Aorta (tissue), 5 donors: Measurements from ENCODE around the gene NETO1. TPM values are rescaled to one million over a fixed set of nuclear protein-coding genes. Genes with fewer than 3 reads are reported as not detected.

Experiments
- ATAC-seq: fragments of 200-7000 bp; cut with Tn5 transposase; one replicate; pipeline ENCODE4 v1.9.1; 2022; ENCODE audit warnings: moderate library complexity; ENCODE audit not compliant: low FRiP score
- DNase-seq, 2 donors: peaks; one replicate each; pipeline ENCODE4 v3.0.0-alpha.2; 2020
- H3K27ac ChIP-seq, 2 donors: one replicate each; pipeline ENCODE4 v1.5.1; 2013; ENCODE audit warnings: low read length in 2 of 2, mild to moderate bottlenecking in 2 of 2, moderate library complexity in 2 of 2, control low read depth in 1 of 2, inconsistent platforms in 1 of 2, low read depth in 1 of 2
- H3K27me3 ChIP-seq, 2 donors: one replicate each; pipeline ENCODE4 v1.6.1; 2013; ENCODE audit warnings: control low read depth in 1 of 2, low read length in 1 of 2, mild to moderate bottlenecking in 1 of 2, moderate library complexity in 1 of 2; ENCODE audit not compliant: insufficient read depth in 2 of 2, control insufficient read depth in 1 of 2
- H3K36me3 ChIP-seq, 2 donors: one replicate each; pipeline ENCODE4 v1.6.1; 2013; ENCODE audit warnings: control low read depth in 1 of 2, low read length in 1 of 2, mild to moderate bottlenecking in 1 of 2; ENCODE audit not compliant: insufficient read depth in 2 of 2, control insufficient read depth in 1 of 2
- H3K4me1 ChIP-seq, 2 donors: one replicate each; pipeline ENCODE4 v1.6.1; 2013; ENCODE audit warnings: low read length in 2 of 2, control low read depth in 1 of 2, mild to moderate bottlenecking in 1 of 2, moderate library complexity in 1 of 2; ENCODE audit not compliant: insufficient read depth in 2 of 2, control insufficient read depth in 1 of 2
- H3K4me3 ChIP-seq, 2 donors: one replicate each; pipeline ENCODE4 v1.5.1; 2013; ENCODE audit warnings: low read length in 2 of 2, control low read depth in 1 of 2, mild to moderate bottlenecking in 1 of 2
- H3K9me3 ChIP-seq: one replicate; pipeline ENCODE4 v1.6.1; 2013; ENCODE audit warnings: mild to moderate bottlenecking, low read length; ENCODE audit not compliant: control insufficient read depth
- WGBS, 2 donors: extraction: QIAGEN DNeasy Blood & Tissue Kit; methylation state at CpG; one replicate each; pipeline ENCODE4 v1.1.7; 2013; 5-methylcytosine and 5-hydroxymethylcytosine counted together
- intact Hi-C, 2 donors: fragments of 100-400 bp; cut with DNase I; formaldehyde crosslinking; loops; one replicate each; pipeline versions ENCODE4 v1.14.2 to v1.15.0; 2022
- polyA plus RNA-seq, 2 donors: library from polyadenylated mRNA; stranded (reverse); fragments of 200-250 nt; gene quantifications; one replicate each; pipeline ENCODE4 v1.2.3, GENCODE V29; 2013
- total RNA-seq, 2 donors: library from RNA; stranded (reverse); fragmentation: NEBNext Ultra II Directional; extraction: Animal tissue kit (Norgen Biotek cat#: 25700); gene quantifications; one replicate each; pipeline ENCODE4 v1.2.1, GENCODE V29; 2021
- donor health status: healthy with polysubstance abuse.
- donor health status: Bipolar disorder and iron deficiency.
- donor health status: DM: no; HTN: no; CAD: no.
- donor health status: DM: no; HTN: no; CAD: no.
- donor health status: DM: yes; HTN: yes; CAD: no.

The NETO1 gene
- total and polyA plus RNA-seq, 4 donors = 3.8 TPM; not detected in 3

DNA sequence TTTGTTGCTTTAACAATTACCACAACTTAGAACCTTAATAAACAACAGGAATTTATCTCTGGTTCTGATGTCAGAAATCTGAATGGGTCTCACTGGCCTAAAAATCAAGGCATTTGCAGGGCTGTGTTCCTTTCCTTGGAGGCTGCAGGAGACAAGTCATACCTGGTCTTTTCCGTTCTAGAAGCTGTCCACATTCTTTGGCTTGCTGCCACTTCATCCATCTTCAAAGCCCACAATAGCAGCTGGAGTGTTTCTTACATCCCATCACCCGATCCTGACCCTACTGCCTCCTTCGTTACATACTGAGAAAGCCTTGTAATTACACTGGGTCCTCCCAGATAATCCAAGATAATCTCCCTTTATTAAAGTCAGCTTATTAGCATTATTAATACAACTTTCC, 18.1 kb downstream of the NETO1 start:
- no peak overlapping the region for H3K4me3 ChIP-seq
- peaks cover 1% of the 10 kb centered on the region for H3K9me3 ChIP-seq
- WGBS, 2 donors = 57 to 60% methylated on average over 3 of the region's 3 CpGs
- no peaks in the 10 kb centered on the region for H3K4me1 ChIP-seq
- no peak overlapping the region for H3K27ac ChIP-seq
- ATAC-seq = no peak
- intact Hi-C loops = no loop called here
- H3K36me3 ChIP-seq = no peaks in the 10 kb centered on the region
- H3K27me3 ChIP-seq = no peaks in the 10 kb centered on the region
- DNase-seq = no peak

DNA sequence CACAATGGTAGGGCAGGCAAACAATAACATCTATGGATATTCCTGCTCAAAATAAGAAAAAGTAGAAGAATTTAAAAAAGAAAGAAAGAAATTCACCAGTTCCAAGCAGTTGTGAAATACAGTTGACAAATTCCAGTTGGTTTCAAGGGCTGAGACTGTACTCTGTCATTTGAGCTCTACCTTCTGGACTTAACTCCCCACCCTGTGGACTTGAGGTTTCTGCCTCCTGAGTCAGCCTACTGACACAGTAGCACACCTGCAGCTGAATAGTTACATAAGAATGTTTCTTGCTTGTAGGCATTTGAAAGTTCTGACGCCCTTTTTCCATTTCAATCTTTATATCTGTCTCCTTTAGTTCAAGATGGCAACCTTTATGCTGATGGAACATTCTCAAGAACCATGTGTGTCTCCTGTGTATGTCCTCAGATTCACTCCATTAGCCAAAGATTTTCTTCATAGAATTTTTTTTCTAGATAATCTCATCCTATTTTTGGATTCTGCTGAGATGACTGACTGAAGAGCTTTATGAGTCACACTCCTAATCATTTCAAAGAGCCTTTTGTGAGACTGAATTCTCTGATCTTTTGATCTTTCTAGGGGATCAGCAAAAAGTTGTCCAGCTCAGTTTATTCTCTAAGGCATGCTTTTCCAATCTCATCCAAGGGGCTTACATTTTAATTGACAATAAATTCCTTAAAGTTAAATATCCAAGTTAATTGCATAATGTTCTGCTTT, 19.1 kb downstream of the NETO1 start:
- intact Hi-C loops = no loop called here
- Histone ChIP-seq H3K27me3 (no peaks in the 10 kb centered on the region), H3K4me3 (no peak overlapping the region), H3K27ac (no peak overlapping the region), H3K9me3 (peaks cover 1% of the 10 kb centered on the region), H3K36me3 (no peaks in the 10 kb centered on the region), H3K4me1 (no peaks in the 10 kb centered on the region)
- DNase-seq (no peak), ATAC-seq (no peak)
- 32 to 36% methylated on average over 1 of the region's 1 CpG for WGBS, 2 donors

- intact Hi-C loops = no loop called here
- no peaks in the 10 kb centered on the region for H3K27me3 ChIP-seq
- no peak overlapping the region for H3K4me3 ChIP-seq
- no peaks in the 10 kb centered on the region for H3K36me3 ChIP-seq
- no peak for ATAC-seq
- WGBS, 2 donors = 90 to 91% methylated on average over 1 of the region's 1 CpG
- H3K4me1 ChIP-seq = no peaks in the 10 kb centered on the region
- DNase-seq = no peak
- no peak overlapping the region for H3K27ac ChIP-seq
- H3K9me3 ChIP-seq = peaks cover 1% of the 10 kb centered on the region
Measured at GRCh38 chr18:72847771-72848170, 20.0 kb downstream of the NETO1 start.

- Histone ChIP-seq H3K27ac (no peak overlapping the region), H3K36me3 (no peaks in the 10 kb centered on the region), H3K27me3 (no peaks in the 10 kb centered on the region), H3K4me1 (no peaks in the 10 kb centered on the region), H3K9me3 (peaks cover 1% of the 10 kb centered on the region), H3K4me3 (no peak overlapping the region)
- no peak for ATAC-seq
- intact Hi-C loops = no loop called here
- WGBS, 2 donors = 42% methylated on average over 7 of the region's 7 CpGs
- no peak for DNase-seq
Measured at GRCh38 chr18:72846736-72847533, 20.9 kb downstream of the NETO1 start.

DNA sequence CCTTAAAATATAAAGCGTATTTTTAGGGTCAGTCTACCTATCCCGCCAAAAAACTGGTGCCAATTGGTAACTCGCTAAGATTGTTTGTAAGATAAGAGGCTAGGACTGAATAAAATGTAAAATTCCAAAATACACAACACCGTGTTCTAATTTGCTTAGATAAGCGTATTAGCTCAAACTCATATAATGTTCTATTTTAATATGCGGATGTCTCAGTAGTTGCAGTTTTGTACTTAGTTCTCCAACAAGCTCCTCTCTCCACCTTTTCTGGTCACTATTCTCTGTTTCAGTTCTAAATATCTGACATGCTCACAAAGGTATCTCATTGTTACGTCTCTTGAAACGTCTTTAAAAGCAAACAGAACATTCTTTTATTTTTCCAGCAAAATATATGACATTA, 24.0 kb downstream of the NETO1 start:
- Histone ChIP-seq H3K4me3 (no peak overlapping the region), H3K27me3 (no peaks in the 10 kb centered on the region), H3K4me1 (no peaks in the 10 kb centered on the region), H3K36me3 (no peaks in the 10 kb centered on the region), H3K9me3 (peaks cover 3% of the 10 kb centered on the region), H3K27ac (no peak overlapping the region)
- DNase-seq (no peak), ATAC-seq (no peak)
- WGBS, 2 donors = 74 to 76% methylated on average over 8 of the region's 8 CpGs
- intact Hi-C loops = no loop called here

DNA sequence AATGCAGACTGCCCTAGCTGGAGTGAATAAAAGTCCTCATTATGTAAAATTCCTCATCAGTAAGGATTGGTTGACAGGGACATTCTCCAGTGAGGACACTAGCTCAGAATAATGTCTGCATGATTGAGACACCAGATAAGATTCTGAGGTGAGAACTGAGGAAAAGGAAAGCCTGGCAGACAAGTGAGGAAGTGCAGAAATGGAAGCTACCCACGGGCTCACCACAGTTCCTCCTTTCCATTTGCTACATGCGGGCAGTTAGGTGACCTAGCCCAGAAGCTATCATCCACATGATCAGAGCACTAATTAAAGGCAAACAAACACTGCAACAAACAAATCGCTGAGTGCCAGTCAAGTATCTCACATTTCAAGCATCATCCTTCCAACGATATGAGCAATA, 27.7 kb downstream of the NETO1 start:
- intact Hi-C loops = no loop called here
- Histone ChIP-seq H3K27me3 (no peaks in the 10 kb centered on the region), H3K4me3 (no peak overlapping the region), H3K4me1 (no peaks in the 10 kb centered on the region), H3K9me3 (peaks cover 3% of the 10 kb centered on the region), H3K27ac (no peak overlapping the region), H3K36me3 (no peaks in the 10 kb centered on the region)
- 56% methylated on average over 4 of the region's 4 CpGs for WGBS, 2 donors
- ATAC-seq (no peak), DNase-seq (no peak)

GRCh38 chr18:72834731-72835130, 33.1 kb downstream of the NETO1 start:
- peaks cover 2% of the 10 kb centered on the region for H3K9me3 ChIP-seq
- intact Hi-C loops = no loop called here
- no peaks in the 10 kb centered on the region for H3K27me3 ChIP-seq
- H3K4me3 ChIP-seq = no peak overlapping the region
- no peaks in the 10 kb centered on the region for H3K36me3 ChIP-seq
- DNase-seq (no peak), ATAC-seq (no peak)
- no peaks in the 10 kb centered on the region for H3K4me1 ChIP-seq
- no peak overlapping the region for H3K27ac ChIP-seq
- WGBS, 2 donors = 79 to 84% methylated on average over 3 of the region's 3 CpGs

DNA sequence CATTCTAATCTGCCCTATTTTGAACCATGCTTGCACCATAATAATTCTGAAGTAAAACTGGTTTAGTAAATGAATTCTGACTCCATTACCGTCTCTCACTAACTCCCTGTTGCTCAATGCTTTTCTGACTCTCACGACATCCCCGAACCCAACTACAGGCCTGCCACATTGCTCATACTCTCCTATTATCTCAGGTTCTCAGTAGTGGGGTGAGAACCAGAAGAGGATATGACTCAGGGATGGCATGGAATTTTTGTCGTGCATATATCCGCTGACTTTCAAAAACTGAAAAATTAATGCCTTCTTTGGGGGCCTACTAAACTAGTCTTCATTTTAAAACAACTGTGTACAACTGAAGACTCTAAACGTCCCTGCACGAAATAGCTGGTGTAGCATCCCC, 34.3 kb downstream of the NETO1 start:
- Histone ChIP-seq H3K4me1 (no peaks in the 10 kb centered on the region), H3K36me3 (no peaks in the 10 kb centered on the region), H3K27me3 (no peaks in the 10 kb centered on the region), H3K9me3 (peaks cover 2% of the 10 kb centered on the region), H3K27ac (no peak overlapping the region), H3K4me3 (no peak overlapping the region)
- no peak for DNase-seq
- ATAC-seq = no peak
- intact Hi-C loops = no loop called here
- 87 to 88% methylated on average over 7 of the region's 7 CpGs for WGBS, 2 donors

- H3K27me3 ChIP-seq = no peaks in the 10 kb centered on the region
- no peaks in the 10 kb centered on the region for H3K4me1 ChIP-seq
- no peak overlapping the region for H3K27ac ChIP-seq
- H3K36me3 ChIP-seq = no peaks in the 10 kb centered on the region
- H3K4me3 ChIP-seq = no peak overlapping the region
- H3K9me3 ChIP-seq = peaks cover 2% of the 10 kb centered on the region
- DNase-seq = no peak
- no peak for ATAC-seq
- intact Hi-C loops = no loop called here
- WGBS, 2 donors = 14 to 18% methylated on average over 10 of the region's 10 CpGs
Measured at GRCh38 chr18:72830109-72830508, 37.7 kb downstream of the NETO1 start.
